Gastrocnemius medialis (tissue), 4 donors: Measurements from ENCODE around the gene USH1G.

Experiments
- CTCF ChIP-seq, 5 experiments: fragments of 450-650 bp in 3 of 5; fragments of 200-600 bp in 2 of 5; sonication (generic) in 2 of 5; IDR thresholded peaks in 4 of 5; conservative IDR thresholded peaks in 1 of 5; 1 replicate in 4 of 5; 2 replicates in 1 of 5; pipeline ENCODE4 v1.5.1; 2016 to 2019; ENCODE audit warnings: antibody characterized with exemption in 5 of 5, mild to moderate bottlenecking in 3 of 5, moderate library complexity in 3 of 5
- POLR2A ChIP-seq, 2 donors: fragments of 450-650 bp; IDR thresholded peaks; one replicate each; pipeline ENCODE4 v1.6.1; 2017; ENCODE audit warnings: antibody characterized with exemption in 2 of 2, mild to moderate bottlenecking in 2 of 2, moderate library complexity in 2 of 2

GRCh38 chr17:74952431-74953133 is 29.5 kb upstream of the USH1G start:
- no peak for TF ChIP-seq CTCF (IDR thresholded peaks at IDR 0.05 in 4 of 5, conservative IDR thresholded peaks at IDR 0.05 in 1 of 5)
- TF ChIP-seq POLR2A (IDR thresholded peaks at IDR 0.05) = no peak
